ENCODE data around the gene GADL1.

Gene GADL1

DNA sequence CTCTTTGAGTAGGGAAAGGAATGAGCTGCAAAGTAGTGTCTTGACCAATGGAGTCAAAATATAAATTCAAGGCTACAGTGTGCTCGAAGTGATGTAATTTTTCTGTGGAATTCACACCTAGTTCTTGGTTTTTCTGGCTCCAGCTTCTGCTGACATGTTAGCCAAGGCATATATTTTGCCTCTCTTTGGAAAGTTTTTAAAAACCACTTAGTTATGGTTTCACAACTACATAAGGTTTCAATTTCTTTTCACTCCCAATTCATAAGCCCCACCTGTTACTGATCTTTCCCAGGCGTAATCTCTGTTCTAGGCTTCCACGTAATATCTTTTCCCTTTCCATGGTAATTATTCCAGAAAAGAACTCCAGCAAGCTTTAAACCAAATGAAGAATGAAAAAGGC is 46.9 kb downstream of the GADL1 start:
- Histone ChIP-seq H4K20me1 (ENCODE audit: insufficient read depth, low read length) (no peaks in the 10 kb centered on the region), H3K4me1 (ENCODE audit: low read length) (peaks cover 4% of the 10 kb centered on the region; the same call in 1 of the 2 replicates), H3F3A (ENCODE audit: insufficient read depth, low read length) (no peaks in the 10 kb centered on the region), H3K4me2 (ENCODE audit: low read depth, low read length) (peak overlapping the region; percentile 6; the same call in 1 of the 2 replicates), H3K9ac (ENCODE audit: low read length) (no peak overlapping the region), H3K79me2 (ENCODE audit: low read length) (no peaks in the 10 kb centered on the region), H3K36me3 (replicated peaks; ENCODE audit: insufficient read depth, low read length) (no peaks in the 10 kb centered on the region), H3K9me2 (replicated peaks; ENCODE audit: insufficient read depth, low read length) (no peaks in the 10 kb centered on the region), H3K4me3 (ENCODE audit: low read length) (no peak overlapping the region), H3K9me3 (replicated peaks; ENCODE audit: insufficient read depth, low read length) (no peaks in the 10 kb centered on the region), H2AFZ (ENCODE audit: low read length) (no peak overlapping the region), H3K27ac (ENCODE audit: low read length) (no peak overlapping the region), H3K27me3 (replicated peaks; ENCODE audit: insufficient read depth, low read length) (0 out of 2 replicates have a peak, but pooled peaks cover 23% of the 10 kb centered on the region)
- TF ChIP-seq EZH2 (optimal IDR thresholded peaks at IDR 0.05; ENCODE audit: low read depth, low read length) (no peak), EZH2phosphoT487 (IDR thresholded peaks at IDR 0.05; ENCODE audit: low read length) (no peak)
- TF ChIP-seq, protein P1, sequence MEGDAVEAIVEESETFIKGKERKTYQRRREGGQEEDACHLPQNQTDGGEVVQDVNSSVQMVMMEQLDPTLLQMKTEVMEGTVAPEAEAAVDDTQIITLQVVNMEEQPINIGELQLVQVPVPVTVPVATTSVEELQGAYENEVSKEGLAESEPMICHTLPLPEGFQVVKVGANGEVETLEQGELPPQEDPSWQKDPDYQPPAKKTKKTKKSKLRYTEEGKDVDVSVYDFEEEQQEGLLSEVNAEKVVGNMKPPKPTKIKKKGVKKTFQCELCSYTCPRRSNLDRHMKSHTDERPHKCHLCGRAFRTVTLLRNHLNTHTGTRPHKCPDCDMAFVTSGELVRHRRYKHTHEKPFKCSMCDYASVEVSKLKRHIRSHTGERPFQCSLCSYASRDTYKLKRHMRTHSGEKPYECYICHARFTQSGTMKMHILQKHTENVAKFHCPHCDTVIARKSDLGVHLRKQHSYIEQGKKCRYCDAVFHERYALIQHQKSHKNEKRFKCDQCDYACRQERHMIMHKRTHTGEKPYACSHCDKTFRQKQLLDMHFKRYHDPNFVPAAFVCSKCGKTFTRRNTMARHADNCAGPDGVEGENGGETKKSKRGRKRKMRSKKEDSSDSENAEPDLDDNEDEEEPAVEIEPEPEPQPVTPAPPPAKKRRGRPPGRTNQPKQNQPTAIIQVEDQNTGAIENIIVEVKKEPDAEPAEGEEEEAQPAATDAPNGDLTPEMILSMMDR (IDR thresholded peaks at IDR 0.05; ENCODE audit: low read length): no peak
- DNase-seq: peak; percentile 38

DNA sequence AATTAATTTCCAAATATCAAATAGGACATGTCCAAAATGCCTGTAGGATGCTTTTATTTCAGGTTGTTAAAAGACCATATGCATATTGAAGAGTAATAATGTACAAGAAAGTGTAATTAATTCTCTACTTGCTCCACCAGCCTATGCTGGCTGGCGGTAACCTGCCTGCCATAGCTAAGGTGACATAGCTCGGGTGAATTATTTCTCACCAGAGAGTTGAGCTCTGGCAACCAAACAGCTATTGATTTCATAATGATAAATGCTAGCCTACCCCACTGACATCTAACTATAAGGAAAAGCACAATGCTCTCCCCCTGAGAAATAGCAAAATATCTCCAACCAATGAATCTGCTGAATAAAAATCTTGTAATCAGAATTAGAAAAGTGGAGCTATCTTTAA is 48.9 kb downstream of the GADL1 start:
- H3K9ac ChIP-seq (ENCODE audit: low read length): no peak overlapping the region

DNA sequence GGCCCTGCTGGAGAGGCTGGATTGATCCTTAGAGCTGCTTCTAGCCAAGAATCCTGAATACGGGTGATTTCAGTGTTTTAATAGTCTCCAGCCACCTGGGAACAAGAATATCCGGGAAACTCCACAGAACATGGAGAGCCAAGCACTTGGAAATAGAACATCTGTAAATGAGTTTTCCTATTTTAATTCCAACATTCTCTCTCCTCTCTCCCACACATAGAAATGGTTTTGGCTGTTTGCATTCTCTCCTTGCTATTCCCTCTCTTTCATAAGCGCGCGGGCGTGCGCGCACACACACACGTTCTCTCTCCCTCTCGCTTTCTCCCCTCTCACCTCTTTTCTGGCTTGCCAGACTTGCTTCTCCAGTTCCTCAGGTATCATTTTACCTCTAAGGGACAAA is 50.6 kb downstream of the GADL1 start:
- H3K9ac ChIP-seq (ENCODE audit: low read length): no peak overlapping the region
- no peaks in the 10 kb centered on the region for H3F3A ChIP-seq (ENCODE audit: insufficient read depth, low read length)
- no peak overlapping the region for H3K27ac ChIP-seq (ENCODE audit: low read length)
- H3K36me3 ChIP-seq (replicated peaks; ENCODE audit: insufficient read depth, low read length): no peaks in the 10 kb centered on the region
- H3K9me2 ChIP-seq (replicated peaks; ENCODE audit: insufficient read depth, low read length): no peaks in the 10 kb centered on the region
- no peak for DNase-seq
- H3K27me3 ChIP-seq (replicated peaks; ENCODE audit: insufficient read depth, low read length): 0 out of 2 replicates have a peak, but pooled peaks cover 22% of the 10 kb centered on the region
- H3K4me2 ChIP-seq (ENCODE audit: low read depth, low read length): no peak overlapping the region
- H2AFZ ChIP-seq (ENCODE audit: low read length): no peak overlapping the region
- no peak for TF ChIP-seq EZH2 (optimal IDR thresholded peaks at IDR 0.05; ENCODE audit: low read depth, low read length)
- TF ChIP-seq EZH2phosphoT487 (IDR thresholded peaks at IDR 0.05; ENCODE audit: low read length): no peak
- TF ChIP-seq, protein P1 (IDR thresholded peaks at IDR 0.05; ENCODE audit: low read length): no peak
- no peak overlapping the region for H3K4me3 ChIP-seq (ENCODE audit: low read length)
- no peaks in the 10 kb centered on the region for H3K9me3 ChIP-seq (replicated peaks; ENCODE audit: insufficient read depth, low read length)
- peaks cover 4% of the 10 kb centered on the region; the same call in 1 of the 2 replicates for H3K4me1 ChIP-seq (ENCODE audit: low read length)
- no peaks in the 10 kb centered on the region for H4K20me1 ChIP-seq (ENCODE audit: insufficient read depth, low read length)
- no peaks in the 10 kb centered on the region for H3K79me2 ChIP-seq (ENCODE audit: low read length)

More for the DNA sequence above, 48.9 kb downstream of the GADL1 start:
- 0 out of 2 replicates have a peak, but pooled peaks cover 23% of the 10 kb centered on the region for H3K27me3 ChIP-seq (replicated peaks; ENCODE audit: insufficient read depth, low read length)
- DNase-seq: no peak
- H3K4me1 ChIP-seq (ENCODE audit: low read length): peaks cover 4% of the 10 kb centered on the region; the same call in 1 of the 2 replicates
- H3K36me3 ChIP-seq (replicated peaks; ENCODE audit: insufficient read depth, low read length): no peaks in the 10 kb centered on the region
- no peak overlapping the region for H3K4me2 ChIP-seq (ENCODE audit: low read depth, low read length)
- H3K9me3 ChIP-seq (replicated peaks; ENCODE audit: insufficient read depth, low read length): no peaks in the 10 kb centered on the region
- H4K20me1 ChIP-seq (ENCODE audit: insufficient read depth, low read length): no peaks in the 10 kb centered on the region
- no peak overlapping the region for H3K4me3 ChIP-seq (ENCODE audit: low read length)
- H3K79me2 ChIP-seq (ENCODE audit: low read length): no peaks in the 10 kb centered on the region
- H3F3A ChIP-seq (ENCODE audit: insufficient read depth, low read length): no peaks in the 10 kb centered on the region
- no peak overlapping the region for H2AFZ ChIP-seq (ENCODE audit: low read length)
- TF ChIP-seq, protein P1 (IDR thresholded peaks at IDR 0.05; ENCODE audit: low read length): no peak
- TF ChIP-seq EZH2 (optimal IDR thresholded peaks at IDR 0.05; ENCODE audit: low read depth, low read length) (no peak), EZH2phosphoT487 (IDR thresholded peaks at IDR 0.05; ENCODE audit: low read length) (no peak)
- H3K9me2 ChIP-seq (replicated peaks; ENCODE audit: insufficient read depth, low read length): no peaks in the 10 kb centered on the region
- H3K27ac ChIP-seq (ENCODE audit: low read length): no peak overlapping the region
